Panc1 (cell line): ENCODE data around the gene C11orf21. TPM values are rescaled to one million over a fixed set of nuclear protein-coding genes. Genes with fewer than 3 reads are reported as not detected.

Experiments
- ATAC-seq: fragments of 200-7000 bp; cut with Tn5 transposase; 2 replicates; pipeline ENCODE4 v1.9.1; 2020; ENCODE audit warnings: mild to moderate bottlenecking, moderate library complexity
- BruUV-seq: library from RNA; stranded (reverse); fragments of 400-500 nt; replicated peaks from 2 replicates; lab custom pipeline; 2021; lab: Mats Ljungman, UMichigan
- CTCF ChIA-PET: fragments of 300-600 bp; sonication (Branson Sonifier 250); formaldehyde crosslinking; loops from one replicate; lab custom pipeline; 2022; ENCODE audit warnings: antibody characterized with exemption; lab: Charles Lee
- POLR2A ChIA-PET: fragments of 300-600 bp; sonication (Branson Sonifier 250); formaldehyde crosslinking; loops from one replicate; lab custom pipeline; 2022; ENCODE audit warnings: antibody characterized with exemption; lab: Charles Lee
- DNase-seq: peaks from one replicate; pipeline ENCODE4 v3.0.0-alpha.2; 2010; ENCODE audit warnings: low read depth, low spot score
- H3K27ac ChIP-seq: 2 replicates; pipeline ENCODE4 v1.5.1; 2011; ENCODE audit warnings: mild to moderate bottlenecking, low read length, inconsistent platforms
- H3K27me3 ChIP-seq: fragments of 200-500 bp; sonication (Bioruptor generic); 2 replicates; pipeline ENCODE4 v1.6.0; 2014; ENCODE audit warnings: low read length, inconsistent platforms; ENCODE audit not compliant: control insufficient read depth, insufficient read depth
- H3K36me3 ChIP-seq: fragments of 200-500 bp; sonication (Bioruptor generic); 2 replicates; pipeline ENCODE4 v1.5.1; 2014; ENCODE audit warnings: inconsistent platforms, mild to moderate bottlenecking, low read length, moderate library complexity; ENCODE audit not compliant: control insufficient read depth, insufficient read depth
- H3K4me1 ChIP-seq: 2 replicates; pipeline ENCODE4 v1.5.1; 2011; ENCODE audit warnings: inconsistent platforms, mild to moderate bottlenecking, low read length, moderate library complexity; ENCODE audit not compliant: control insufficient read depth, insufficient read depth
- H3K4me3 ChIP-seq, 2 experiments: 2 replicates each; pipeline ENCODE4 v1.5.1; 2011 to 2012; ENCODE audit warnings: low read depth in 2 of 2, low read length in 2 of 2, mild to moderate bottlenecking in 2 of 2, inconsistent platforms in 1 of 2, moderate library complexity in 1 of 2
- H3K9me3 ChIP-seq: fragments of 200-500 bp; sonication (Bioruptor generic); 2 replicates; pipeline ENCODE4 v1.5.1; 2014; ENCODE audit warnings: low read depth, mild to moderate bottlenecking, inconsistent platforms, low read length, moderate library complexity; ENCODE audit not compliant: control insufficient read depth, insufficient read depth
- CTCF ChIP-seq: fragments of 450-650 bp; IDR thresholded peaks from 2 replicates; pipeline ENCODE4 v1.5.1; 2017; ENCODE audit warnings: mild to moderate bottlenecking
- POLR2AphosphoS5 ChIP-seq: IDR thresholded peaks from 2 replicates; pipeline ENCODE4 v1.6.1; 2012; ENCODE audit warnings: mild to moderate bottlenecking, low read depth, low read length, moderate library complexity
- REST ChIP-seq, 2 experiments: IDR thresholded peaks; 2 replicates each; pipeline ENCODE4 v1.6.1; 2011 to 2012; ENCODE audit warnings: low read depth in 2 of 2, control low read depth in 1 of 2, low read length in 1 of 2, mild to moderate bottlenecking in 1 of 2, moderate library complexity in 1 of 2; ENCODE audit not compliant: insufficient read depth in 1 of 2
- SIN3A ChIP-seq: IDR thresholded peaks from 2 replicates; pipeline ENCODE4 v1.6.1; 2012; ENCODE audit warnings: low read depth, mild to moderate bottlenecking, low read length, moderate library complexity, borderline replicate concordance; ENCODE audit not compliant: insufficient read depth
- TCF7L2 ChIP-seq: IDR thresholded peaks from 2 replicates; pipeline ENCODE4 v1.6.1; 2011; ENCODE audit warnings: mild to moderate bottlenecking, low read depth, low read length, inconsistent platforms
- in situ Hi-C: cut with HindIII; loops from 2 replicates; pipeline ENCODE4 v1.10.0; 2016; ENCODE audit warnings: low sequenced_read_pairs, low pct_unique_long_range_greater_than_20kb
- intact Hi-C: fragments of 100-400 bp; cut with micrococcal nuclease; formaldehyde crosslinking; loops from one replicate; pipeline ENCODE4 v1.10.0; 2022; ENCODE audit not compliant: unreplicated experiment
- total RNA-seq: library from RNA; stranded (reverse); gene quantifications from one replicate; pipeline ENCODE4 v1.2.1, GENCODE V29; 2021; ENCODE audit not compliant: unreplicated experiment

The C11orf21 gene
- total RNA-seq, 1 experiment from 2014 or later: 0.31 TPM

GRCh38 chr11:2252018-2252417 lies 49.7 kb downstream of the C11orf21 start:
- CTCF ChIA-PET: interaction anchor here (0.6 kb wide), 1 partner anchor 28 kb away, joined by 10 read pairs; no protein-coding TSS in a partner anchor
- ATAC-seq (no peak), DNase-seq (no peak)
- POLR2A ChIA-PET: no interaction called here
- no TSS peak for BruUV-seq
- H3K4me1 ChIP-seq: no peaks in the 10 kb centered on the region
- no peaks in the 10 kb centered on the region for H3K9me3 ChIP-seq
- intact Hi-C loops: no loop called here
- no peak for TF ChIP-seq POLR2AphosphoS5
- TF ChIP-seq SIN3A: no peak
- TF ChIP-seq CTCF: no peak
- TF ChIP-seq REST (IDR thresholded peaks at IDR 0.05; ENCODE audit: insufficient read depth in 1 of 2, low read depth in 2 of 2, low read length in 1 of 2): no peak
- no peak for TF ChIP-seq TCF7L2
- H3K27me3 ChIP-seq: no peaks in the 10 kb centered on the region; the same call in 1 of the 2 replicates
- in situ Hi-C loops: no loop called here
- H3K36me3 ChIP-seq: no peaks in the 10 kb centered on the region
- no peak overlapping the region for H3K27ac ChIP-seq
- H3K4me3 ChIP-seq: no peak overlapping the region

GRCh38 chr11:2251138-2251537 lies 50.6 kb downstream of the C11orf21 start:
- POLR2A ChIA-PET: no interaction called here

More at GRCh38 chr11:2251138-2251537, 50.6 kb downstream of the C11orf21 start:
- ATAC-seq: peak; percentile 35; the same call in 1 of the 2 replicates
- no peak overlapping the region for H3K4me3 ChIP-seq
- H3K4me1 ChIP-seq: no peaks in the 10 kb centered on the region
- no peaks in the 10 kb centered on the region for H3K9me3 ChIP-seq
- H3K36me3 ChIP-seq: no peaks in the 10 kb centered on the region
- no peak for TF ChIP-seq REST (IDR thresholded peaks at IDR 0.05; ENCODE audit: insufficient read depth in 1 of 2, low read depth in 2 of 2, low read length in 1 of 2)
- TF ChIP-seq TCF7L2: no peak
- no peak for TF ChIP-seq SIN3A
- TF ChIP-seq CTCF: no peak
- no peak for TF ChIP-seq POLR2AphosphoS5
- intact Hi-C loops (no loop called here), in situ Hi-C loops (no loop called here)
- BruUV-seq: no TSS peak
- H3K27ac ChIP-seq: no peak overlapping the region
- no peak for DNase-seq
- CTCF ChIA-PET: interaction anchor here (0.6 to 1.5 kb wide), 2 partner anchors 127 to 170 kb away, joined by 4 to 5 read pairs; no protein-coding TSS in a partner anchor
- H3K27me3 ChIP-seq: no peaks in the 10 kb centered on the region; the same call in 1 of the 2 replicates
